ENCODE data around the gene BSN. TPM values are rescaled to one million over a fixed set of nuclear protein-coding genes. Genes with fewer than 3 reads are reported as not detected.
A peak's percentile ranks its signal among the peaks of the same experiment; 100 is the strongest.

BSN gene
- total and polyA plus RNA-seq, 2 experiments from 2014 or later, result 0.50 to 5.1 TPM

GRCh38 chr3:49607796-49608195 lies 53.5 kb downstream of the BSN start:
- no peak overlapping the region for H3K27ac Mint-ChIP-seq
- no peak overlapping the region for H3K4me2 ChIP-seq
- peaks cover 3% of the 10 kb centered on the region for H3K27me3 Mint-ChIP-seq (ENCODE audit: insufficient read depth, low read depth, poor library complexity)

More at GRCh38 chr3:49607796-49608195, 53.5 kb downstream of the BSN start:
- H3F3A ChIP-seq (replicated peaks; ENCODE audit: low read depth), result 0 out of 2 replicates have a peak, but pooled peaks cover 3% of the 10 kb centered on the region
- DNase-seq (ENCODE audit: low spot score) (peak; percentile 35), ATAC-seq (peak; percentile 38; the same call in 2 of the 3 replicates)
- Mint-ChIP-seq H3K4me1 (no peaks in the 10 kb centered on the region), H3K4me3 (no peak overlapping the region), H3K36me3 (ENCODE audit: low read depth) (no peaks in the 10 kb centered on the region), H3K9me3 (peaks cover 7% of the 10 kb centered on the region; the same call in 1 of the 3 replicates)
- H4K20me1 ChIP-seq (replicated peaks; ENCODE audit: insufficient read depth), result no peaks in the 10 kb centered on the region
- no peaks in the 10 kb centered on the region for H3K79me2 ChIP-seq (replicated peaks; ENCODE audit: insufficient read depth)
- H3K4me3 ChIP-seq, result no peak overlapping the region
- H3K27me3 ChIP-seq (ENCODE audit: insufficient read depth), result no peaks in the 10 kb centered on the region
- H3K9me2 ChIP-seq (ENCODE audit: insufficient read depth), result no peaks in the 10 kb centered on the region
- H3K4me1 ChIP-seq (ENCODE audit: insufficient read depth), result no peaks in the 10 kb centered on the region
- H3K27ac ChIP-seq (ENCODE audit: low read depth), result no peak overlapping the region
- no peak overlapping the region for H2AFZ ChIP-seq
- no peaks in the 10 kb centered on the region for H3K36me3 ChIP-seq (ENCODE audit: insufficient read depth)
- TF ChIP-seq ETS1 (IDR thresholded peaks at IDR 0.05) (no peak), EZH2phosphoT487 (IDR thresholded peaks at IDR 0.05; ENCODE audit: unreplicated experiment) (no peak), JUNB (IDR thresholded peaks at IDR 0.05; ENCODE audit: unreplicated experiment) (no peak), CTCF (conservative IDR thresholded peaks at IDR 0.05; ENCODE audit: low read depth in 2 of 2) (peak; percentile 23 to 35; a peak in 3 of 4 replicates), ZNF462 (CRISPR knock-in tag; IDR thresholded peaks at IDR 0.05) (no peak), ZNF114 (CRISPR knock-in tag; IDR thresholded peaks at IDR 0.05) (no peak), CREB1 (CRISPR knock-in tag; IDR thresholded peaks at IDR 0.05; ENCODE audit: low read depth) (no peak)
